ENCODE measurements around the gene GDE1. TPM values are rescaled to one million over a fixed set of nuclear protein-coding genes. Genes with fewer than 3 reads are reported as not detected.

Gene GDE1
- total RNA-seq, 1 experiment from 2014 or later: 48.7 TPM

GRCh38 chr16:19502395-19503131 lies 19.3 kb downstream of the GDE1 start:
- Mint-ChIP-seq H3K27me3 (ENCODE audit: insufficient read depth, unreplicated experiment) (no peaks in the 10 kb centered on the region), H3K36me3 (ENCODE audit: insufficient read depth, unreplicated experiment) (peaks cover 36% of the 10 kb centered on the region), H3K4me1 (ENCODE audit: low read depth, unreplicated experiment) (peaks cover 9% of the 10 kb centered on the region), H3K27ac (ENCODE audit: unreplicated experiment) (no peak overlapping the region), H3K4me3 (ENCODE audit: unreplicated experiment) (no peak overlapping the region), H3K9me3 (ENCODE audit: unreplicated experiment) (no peaks in the 10 kb centered on the region)
- BruUV-seq (replicated peaks): no TSS peak
- CTCF ChIA-PET: interaction anchor here (0.5 to 1.8 kb wide), 9 partner anchors 9 to 417 kb away, joined by 3 to 11 read pairs (median 3); partner anchors contain the start of gene CCP110
- Histone ChIP-seq H3K36me3 (ENCODE audit: control insufficient read depth, insufficient read depth, low read length) (no peaks in the 10 kb centered on the region; the same call in 1 of the 2 replicates), H3K27me3 (replicated peaks; ENCODE audit: control insufficient read depth, insufficient read depth, low read length) (no peaks in the 10 kb centered on the region), H3K9me3 (no peaks in the 10 kb centered on the region), H3K4me1 (0 out of 2 replicates have a peak, but pooled peaks cover 4% of the 10 kb centered on the region), H3K4me3 (ENCODE audit: low read depth, low read length) (no peak overlapping the region)
- intact Hi-C loops (cut with micrococcal nuclease; ENCODE audit: unreplicated experiment): loop anchor here (1.0 kb wide), 3 partner anchors 113 to 416 kb away; no protein-coding TSS in a partner anchor
- peak; percentile 69 to 72 for TF ChIP-seq CTCF (IDR thresholded peaks at IDR 0.05; ENCODE audit: insufficient read depth in 1 of 2, low read depth in 1 of 2, low read length in 1 of 2, severe bottlenecking in 1 of 2, unreplicated experiment in 1 of 2)
- peak; percentile 70 to 74 for DNase-seq
- POLR2A ChIA-PET: no interaction called here

- no peaks in the 10 kb centered on the region for H3K9me3 ChIP-seq
- Mint-ChIP-seq H3K36me3 (ENCODE audit: insufficient read depth, unreplicated experiment) (peaks cover 25% of the 10 kb centered on the region), H3K27me3 (ENCODE audit: insufficient read depth, unreplicated experiment) (no peaks in the 10 kb centered on the region), H3K27ac (ENCODE audit: unreplicated experiment) (no peak overlapping the region), H3K4me1 (ENCODE audit: low read depth, unreplicated experiment) (no peaks in the 10 kb centered on the region), H3K9me3 (ENCODE audit: unreplicated experiment) (no peaks in the 10 kb centered on the region), H3K4me3 (ENCODE audit: unreplicated experiment) (no peak overlapping the region)
- H3K27me3 ChIP-seq (replicated peaks; ENCODE audit: control insufficient read depth, insufficient read depth, low read length): no peaks in the 10 kb centered on the region
- H3K4me1 ChIP-seq: no peaks in the 10 kb centered on the region
- ChIA-PET POLR2A (no interaction called here), CTCF (no interaction called here)
- intact Hi-C loops (cut with micrococcal nuclease; ENCODE audit: unreplicated experiment): no loop called here
- H3K36me3 ChIP-seq (ENCODE audit: control insufficient read depth, insufficient read depth, low read length): no peaks in the 10 kb centered on the region; the same call in 1 of the 2 replicates
- no peak for DNase-seq
- BruUV-seq (replicated peaks): no TSS peak
- no peak overlapping the region for H3K4me3 ChIP-seq (ENCODE audit: low read depth, low read length)
- TF ChIP-seq CTCF (IDR thresholded peaks at IDR 0.05; ENCODE audit: insufficient read depth in 1 of 2, low read depth in 1 of 2, low read length in 1 of 2, severe bottlenecking in 1 of 2, unreplicated experiment in 1 of 2): no peak
Measured at GRCh38 chr16:19499481-19499880, 22.4 kb downstream of the GDE1 start.

GRCh38 chr16:19499006-19499405 lies 22.9 kb downstream of the GDE1 start:
- Histone ChIP-seq H3K27me3 (replicated peaks; ENCODE audit: control insufficient read depth, insufficient read depth, low read length) (no peaks in the 10 kb centered on the region), H3K4me3 (ENCODE audit: low read depth, low read length) (no peak overlapping the region), H3K36me3 (ENCODE audit: control insufficient read depth, insufficient read depth, low read length) (no peaks in the 10 kb centered on the region; the same call in 1 of the 2 replicates), H3K9me3 (no peaks in the 10 kb centered on the region), H3K4me1 (no peaks in the 10 kb centered on the region)
- intact Hi-C loops (cut with micrococcal nuclease; ENCODE audit: unreplicated experiment): no loop called here
- Mint-ChIP-seq H3K36me3 (ENCODE audit: insufficient read depth, unreplicated experiment) (peaks cover 21% of the 10 kb centered on the region), H3K4me3 (ENCODE audit: unreplicated experiment) (no peak overlapping the region), H3K27me3 (ENCODE audit: insufficient read depth, unreplicated experiment) (no peaks in the 10 kb centered on the region), H3K9me3 (ENCODE audit: unreplicated experiment) (no peaks in the 10 kb centered on the region), H3K27ac (ENCODE audit: unreplicated experiment) (no peak overlapping the region), H3K4me1 (ENCODE audit: low read depth, unreplicated experiment) (no peaks in the 10 kb centered on the region)
- CTCF ChIA-PET: no interaction called here
- no peak for TF ChIP-seq CTCF (IDR thresholded peaks at IDR 0.05; ENCODE audit: insufficient read depth in 1 of 2, low read depth in 1 of 2, low read length in 1 of 2, severe bottlenecking in 1 of 2, unreplicated experiment in 1 of 2)
- no peak for DNase-seq
- BruUV-seq (replicated peaks): no TSS peak
- POLR2A ChIA-PET: no interaction called here
